Left renal pelvis (tissue), 4 donors: ENCODE measurements around the gene RPTOR. TPM values are rescaled to one million over a fixed set of nuclear protein-coding genes. Genes with fewer than 3 reads are reported as not detected.
"Not testable (repeated sequence)": the region's sequence is repeated elsewhere in the genome, so short reads cannot be mapped to it uniquely, and the experiment has no call there.

Source experiments
- DNase-seq, 4 donors: peaks; one replicate each; pipeline ENCODE4 v3.0.0-alpha.2; 2013; ENCODE audit warnings: low read depth in 4 of 4, low spot score in 3 of 4
- polyA plus RNA-seq, 4 donors: library from polyadenylated mRNA; unstranded; fragments of 120-200 nt; gene quantifications; one replicate each; pipeline ENCODE4 v1.2.1, GENCODE V29; 2013; ENCODE audit not compliant: insufficient read length in 4 of 4

Gene RPTOR
- polyA plus RNA-seq = 10 to 100 TPM; 15.1 to 21.2 (median 16.9) TPM

GRCh38 chr17:80544655-80545498 lies at the start of gene RPTOR:
TSS of gene RPTOR (plus strand) at chr17:80544838. CDS start at chr17:80545630, 792 bp downstream.
- peak; percentile 79 to 85 (median 82) for DNase-seq

GRCh38 chr17:80497726-80498241 lies 46.9 kb upstream of the RPTOR start:
- no peak for DNase-seq

GRCh38 chr17:80498242-80498919 lies 46.3 kb upstream of the RPTOR start:
- DNase-seq = peak in 1 of 4 donors; percentile 48

GRCh38 chr17:80498920-80499410 lies 45.7 kb upstream of the RPTOR start:
- DNase-seq = no peak

- DNase-seq = no peak
Measured at GRCh38 chr17:80499560-80499959, 45.1 kb upstream of the RPTOR start.

DNA sequence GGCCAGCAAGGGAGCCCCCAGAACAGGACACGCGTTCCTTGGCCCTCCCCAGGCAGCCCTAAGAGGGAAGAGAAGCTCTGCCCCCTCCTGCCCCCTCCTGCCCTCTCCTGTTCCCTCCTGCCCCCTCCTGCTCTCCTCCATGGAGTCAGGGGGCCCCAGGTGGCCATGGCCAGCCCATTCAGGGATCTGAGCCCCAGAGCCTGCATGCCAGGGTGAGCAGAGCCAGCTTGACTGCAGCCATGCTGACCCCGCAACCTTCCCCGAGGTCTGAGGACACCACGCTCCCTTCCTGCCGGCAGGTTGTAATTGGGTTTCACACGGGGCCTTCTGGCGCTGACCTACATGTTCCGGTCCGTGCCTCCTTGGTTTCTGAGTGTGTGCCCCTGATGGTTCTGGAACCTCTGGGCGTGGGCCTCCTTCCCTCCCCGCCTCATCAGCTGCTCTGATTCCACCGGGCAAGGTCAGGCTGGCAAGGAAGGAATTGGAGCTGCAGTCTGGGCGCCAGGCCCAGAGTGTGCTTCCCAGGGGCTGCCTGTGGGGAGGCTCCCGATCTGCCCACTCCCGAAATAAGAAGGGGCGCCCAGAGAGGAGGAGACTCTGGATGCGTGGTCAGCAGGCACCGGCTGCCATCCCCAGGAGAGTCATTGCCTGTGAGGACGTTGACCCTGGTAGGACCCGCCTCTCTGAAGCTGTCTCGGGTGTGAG lies 44.5 kb upstream of the RPTOR start:
- no peak for DNase-seq

GRCh38 chr17:80501741-80502577 lies 42.7 kb upstream of the RPTOR start:
- no peak for DNase-seq

DNA sequence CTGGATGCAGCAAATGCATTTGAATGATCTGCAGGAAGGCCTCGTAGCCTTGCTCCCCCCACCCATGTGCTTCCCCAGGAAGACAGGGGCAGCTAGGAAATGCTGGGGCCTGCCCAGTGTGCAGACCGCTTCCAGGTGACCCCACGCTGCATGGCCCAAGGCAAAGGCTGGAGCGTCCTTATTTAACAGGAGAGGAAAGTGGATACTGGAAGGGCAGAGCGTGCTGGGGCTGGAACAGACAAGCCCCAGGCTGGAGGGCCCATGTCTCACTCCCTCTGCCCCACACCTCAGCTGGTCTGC lies 42.1 kb upstream of the RPTOR start:
- no peak for DNase-seq

- DNase-seq = no peak
Measured at GRCh38 chr17:80503031-80503430, 41.6 kb upstream of the RPTOR start.

GRCh38 chr17:80503921-80504320 lies 40.7 kb upstream of the RPTOR start:
- DNase-seq = no peak

GRCh38 chr17:80504686-80505413 lies 39.8 kb upstream of the RPTOR start:
- no peak for DNase-seq

DNA sequence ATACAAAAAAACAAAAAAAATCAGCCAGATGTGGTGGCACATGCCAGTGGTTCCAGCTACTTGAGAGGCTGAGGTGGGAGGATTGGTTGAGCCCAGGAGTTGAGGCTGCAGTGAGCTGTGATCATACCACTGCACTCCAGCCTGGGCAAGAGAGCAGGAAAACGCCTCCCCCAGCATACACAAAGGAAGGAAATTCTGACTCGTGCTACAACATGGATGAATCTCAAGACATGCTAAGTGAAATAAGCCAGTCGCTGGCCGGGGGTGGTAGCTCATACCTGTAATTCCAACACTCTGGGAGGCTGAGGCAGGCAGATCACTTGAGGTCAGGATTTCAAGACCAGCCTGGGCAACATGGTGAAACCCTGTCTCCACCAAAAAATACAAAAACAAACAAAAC lies 37.5 kb upstream of the RPTOR start:
- DNase-seq = not testable (repeated sequence)

DNA sequence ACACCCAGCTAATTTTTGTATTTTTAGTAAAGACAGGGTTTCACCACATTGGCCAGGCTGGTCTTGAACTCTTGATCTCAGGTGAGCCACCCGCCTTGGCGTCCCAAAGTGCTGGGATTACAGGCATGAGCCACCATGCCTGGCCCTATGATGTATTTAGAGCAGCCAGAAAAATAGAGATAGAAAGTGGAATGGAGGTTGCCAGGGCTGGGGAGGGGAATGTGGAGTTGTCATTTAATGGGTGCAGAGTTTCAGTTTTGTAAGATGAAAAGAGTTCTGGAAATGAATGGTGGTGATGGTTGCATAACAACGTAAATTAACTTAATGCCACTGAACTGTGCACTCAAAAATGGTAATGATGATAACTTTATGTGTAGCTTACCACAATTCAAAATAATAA lies 36.7 kb upstream of the RPTOR start:
- no peak for DNase-seq

- no peak for DNase-seq
Measured at GRCh38 chr17:80509311-80509710, 35.3 kb upstream of the RPTOR start.

GRCh38 chr17:80510132-80510531 lies 34.5 kb upstream of the RPTOR start:
- no peak for DNase-seq

- DNase-seq = no peak
Measured at GRCh38 chr17:80510772-80511171, 33.9 kb upstream of the RPTOR start.

GRCh38 chr17:80511222-80512180 lies 33.1 kb upstream of the RPTOR start:
- no peak for DNase-seq

DNA sequence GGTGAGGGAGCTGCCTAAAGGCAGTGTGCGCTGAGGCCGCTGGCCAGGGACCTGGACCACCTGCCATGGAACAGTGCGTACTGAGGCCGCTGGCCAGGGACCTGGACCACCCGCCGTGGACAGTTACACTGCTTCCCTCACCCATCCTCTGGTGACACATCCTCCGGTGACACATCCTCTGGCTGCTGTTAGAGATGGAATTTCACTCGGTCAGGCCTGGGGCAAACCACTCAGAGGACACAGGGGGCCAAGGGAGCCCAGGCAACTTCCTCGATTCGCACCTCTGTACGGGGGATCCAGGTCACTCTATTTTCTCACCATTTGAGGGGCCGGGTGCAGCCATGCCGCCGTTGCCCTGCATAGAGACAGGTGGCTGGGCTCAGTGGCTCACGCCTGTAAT lies 32.4 kb upstream of the RPTOR start:
- no peak for DNase-seq
